H9 (cell line): ENCODE results near the gene PTGES2. TPM values are rescaled to one million over a fixed set of nuclear protein-coding genes. Genes with fewer than 3 reads are reported as not detected.

Experiments used
- DNase-seq: peaks from one replicate; pipeline ENCODE4 v3.0.0-alpha.2; 2017
- H2AFZ ChIP-seq: one replicate; pipeline ENCODE4 v1.6.1; 2013; ENCODE audit warnings: mild to moderate bottlenecking, low read length, control low read depth, moderate library complexity
- H2AK5ac ChIP-seq: 2 replicates; pipeline ENCODE4 v1.6.1; 2013; ENCODE audit warnings: low read length, control low read depth, mixed read lengths; ENCODE audit not compliant: insufficient read length
- H2BK120ac ChIP-seq: one replicate; pipeline ENCODE4 v1.6.1; 2013; ENCODE audit warnings: low read depth, mild to moderate bottlenecking, low read length, control low read depth, inconsistent platforms; ENCODE audit not compliant: poor library complexity, severe bottlenecking
- H2BK12ac ChIP-seq: 2 replicates; pipeline ENCODE4 v1.6.1; 2013; ENCODE audit warnings: low read length, control low read depth, mixed read lengths, low read depth; ENCODE audit not compliant: insufficient read length
- H2BK15ac ChIP-seq: 2 replicates; pipeline ENCODE4 v1.6.1; 2013; ENCODE audit warnings: low read depth, low read length, control low read depth
- H2BK20ac ChIP-seq: one replicate; pipeline ENCODE4 v1.6.1; 2013; ENCODE audit warnings: low read depth, mild to moderate bottlenecking, low read length, control low read depth, inconsistent platforms; ENCODE audit not compliant: poor library complexity, severe bottlenecking
- H2BK5ac ChIP-seq: 2 replicates; pipeline ENCODE4 v1.6.1; 2013; ENCODE audit warnings: low read length, control low read depth, mixed read lengths; ENCODE audit not compliant: insufficient read length
- H3K14ac ChIP-seq: 2 replicates; pipeline ENCODE4 v1.6.1; 2013; ENCODE audit warnings: low read length, control low read depth; ENCODE audit not compliant: insufficient read depth
- H3K18ac ChIP-seq: 2 replicates; pipeline ENCODE4 v1.6.1; 2013; ENCODE audit warnings: low read depth, mild to moderate bottlenecking, mixed read lengths, low read length, control low read depth; ENCODE audit not compliant: insufficient read length
- H3K23ac ChIP-seq: 2 replicates; pipeline ENCODE4 v1.6.1; 2013; ENCODE audit warnings: low read length, control low read depth, mixed read lengths, low read depth; ENCODE audit not compliant: insufficient read length
- H3K23me2 ChIP-seq: 2 replicates; pipeline ENCODE4 v1.6.1; 2013; ENCODE audit warnings: low read depth, mild to moderate bottlenecking, mixed read lengths, low read length, control low read depth; ENCODE audit not compliant: insufficient read length, poor library complexity, severe bottlenecking
- H3K27ac ChIP-seq: 2 replicates; pipeline ENCODE4 v1.5.1; 2013; ENCODE audit warnings: low read length, control low read depth, mixed read lengths, low read depth; ENCODE audit not compliant: insufficient read length
- H3K27me3 ChIP-seq: 2 replicates; pipeline ENCODE4 v1.6.1; 2013; ENCODE audit warnings: low read length, control low read depth, inconsistent platforms; ENCODE audit not compliant: insufficient read depth
- H3K4ac ChIP-seq: 2 replicates; pipeline ENCODE4 v1.6.1; 2013; ENCODE audit warnings: low read depth, mild to moderate bottlenecking, control low read depth, inconsistent platforms, low read length, moderate library complexity
- H3K4me1 ChIP-seq: 2 replicates; pipeline ENCODE4 v1.6.1; 2013; ENCODE audit warnings: low read length, control low read depth, inconsistent platforms; ENCODE audit not compliant: insufficient read depth
- H3K4me2 ChIP-seq: 2 replicates; pipeline ENCODE4 v1.6.1; 2013; ENCODE audit warnings: low read length, control low read depth, mixed read lengths; ENCODE audit not compliant: insufficient read length, insufficient read depth
- H3K56ac ChIP-seq: 2 replicates; pipeline ENCODE4 v1.6.1; 2013; ENCODE audit warnings: low read depth, mild to moderate bottlenecking, mixed read lengths, low read length, control low read depth; ENCODE audit not compliant: insufficient read length
- H3K79me1 ChIP-seq: 2 replicates; pipeline ENCODE4 v1.6.1; 2013; ENCODE audit warnings: low read depth, mild to moderate bottlenecking, moderate library complexity, low read length, control low read depth, inconsistent platforms; ENCODE audit not compliant: insufficient read depth, poor library complexity, severe bottlenecking
- H3K79me2 ChIP-seq: 2 replicates; pipeline ENCODE4 v1.6.1; 2013; ENCODE audit warnings: low read length, control low read depth, inconsistent platforms; ENCODE audit not compliant: insufficient read depth
- H3K9ac ChIP-seq: 2 replicates; pipeline ENCODE4 v1.6.1; 2013; ENCODE audit warnings: low read length, control low read depth, mixed read lengths; ENCODE audit not compliant: insufficient read length; ENCODE audit errors: extremely low read depth
- H3K9me3 ChIP-seq: one replicate; pipeline ENCODE4 v1.6.1; 2013; ENCODE audit warnings: low read depth, low read length, inconsistent platforms; ENCODE audit not compliant: control insufficient read depth
- H3T11ph ChIP-seq: one replicate; pipeline ENCODE4 v1.6.1; 2013; ENCODE audit warnings: mild to moderate bottlenecking, low read length, control low read depth, inconsistent platforms
- H4K20me1 ChIP-seq: one replicate; pipeline ENCODE4 v1.6.1; 2013; ENCODE audit not compliant: control insufficient read depth, insufficient read length, insufficient read depth
- H4K5ac ChIP-seq: 2 replicates; pipeline ENCODE4 v1.6.1; 2013; ENCODE audit warnings: low read depth, mild to moderate bottlenecking, mixed read lengths, low read length, control low read depth; ENCODE audit not compliant: insufficient read length
- H4K8ac ChIP-seq: replicated peaks from 2 replicates; pipeline ENCODE4 v1.6.1; 2013; ENCODE audit warnings: low read length, control low read depth, mixed read lengths, low read depth; ENCODE audit not compliant: insufficient read length
- H4K91ac ChIP-seq: 2 replicates; pipeline ENCODE4 v1.6.1; 2013; ENCODE audit warnings: low read depth, mild to moderate bottlenecking, moderate library complexity, mixed read lengths, low read length, control low read depth; ENCODE audit not compliant: insufficient read length
- H3K27ac Mint-ChIP-seq, 3 experiments: 2 replicates in 2 of 3; 3 replicates in 1 of 3; pipeline ENCODE4 v1.8.0; 2020 to 2021; ENCODE audit warnings: mixed read lengths in 3 of 3, mild to moderate bottlenecking in 1 of 3, moderate library complexity in 1 of 3
- H3K27me3 Mint-ChIP-seq: 2 replicates; pipeline ENCODE4 v1.8.0; 2021; ENCODE audit warnings: low read depth, mild to moderate bottlenecking, moderate library complexity, mixed read lengths
- H3K36me3 Mint-ChIP-seq, 3 experiments: 2 replicates in 2 of 3; 3 replicates in 1 of 3; pipeline ENCODE4 v1.8.0; 2020 to 2021; ENCODE audit warnings: low read depth in 3 of 3, mixed read lengths in 3 of 3; ENCODE audit not compliant: insufficient read depth in 1 of 3
- H3K4me1 Mint-ChIP-seq, 2 experiments: 2 replicates each; pipeline ENCODE4 v1.8.0; 2020; ENCODE audit warnings: mixed read lengths in 2 of 2
- H3K4me3 Mint-ChIP-seq, 2 experiments: 2 replicates in 1 of 2; 3 replicates in 1 of 2; pipeline ENCODE4 v1.8.0; 2020 to 2021; ENCODE audit warnings: mild to moderate bottlenecking in 2 of 2, mixed read lengths in 2 of 2, moderate library complexity in 1 of 2
- H3K9me3 Mint-ChIP-seq, 2 experiments: 2 replicates in 1 of 2; 3 replicates in 1 of 2; pipeline ENCODE4 v1.8.0; 2020; ENCODE audit warnings: mild to moderate bottlenecking in 2 of 2, mixed read lengths in 2 of 2, moderate library complexity in 1 of 2
- CTCF ChIP-seq: fragments of 200-600 bp; sonication (generic); conservative IDR thresholded peaks from 3 replicates; pipeline ENCODE4 v1.8.0; 2021; ENCODE audit warnings: antibody characterized with exemption, mild to moderate bottlenecking
- WGBS: extraction: QIAGEN DNeasy Blood & Tissue Kit; methylation state at CpG from one replicate; pipeline ENCODE4 v1.1.7; 2013; ENCODE audit warnings: missing lambda C conversion rate, low lambda C conversion rate, mixed read lengths; ENCODE audit not compliant: insufficient read length; ENCODE audit errors: extremely low coverage; 5-methylcytosine and 5-hydroxymethylcytosine counted together
- total RNA-seq: library from RNA; stranded (reverse); gene quantifications from 2 replicates; pipeline ENCODE4 v1.2.1, GENCODE V29; 2021

PTGES2 gene
- total RNA-seq, 1 experiment from 2014 or later: 63.9 TPM

- no peaks in the 10 kb centered on the region for H3K23me2 ChIP-seq
- H3K27me3 ChIP-seq: no peaks in the 10 kb centered on the region
- H3K9me3 ChIP-seq: no peaks in the 10 kb centered on the region
- WGBS: no CpG with 5 or more reads among the region's 11 CpGs
- DNase-seq: peak; percentile 20
- H2BK5ac ChIP-seq: no peak overlapping the region
- no peak overlapping the region for H2BK12ac ChIP-seq
- no peak overlapping the region for H2BK15ac ChIP-seq
- H3K4me2 ChIP-seq: no peak overlapping the region
- no peak overlapping the region for H4K5ac ChIP-seq
- no peaks in the 10 kb centered on the region for H3K9me3 Mint-ChIP-seq
- no peak for TF ChIP-seq CTCF
- no peaks in the 10 kb centered on the region for H3K79me2 ChIP-seq
- H4K20me1 ChIP-seq: no peaks in the 10 kb centered on the region
- H2AFZ ChIP-seq: no peak overlapping the region
- no peaks in the 10 kb centered on the region for H3K4me1 ChIP-seq
- no peak overlapping the region for H4K8ac ChIP-seq
- no peaks in the 10 kb centered on the region for H3K79me1 ChIP-seq
- H3T11ph ChIP-seq: no peak overlapping the region
- no peak overlapping the region for H3K14ac ChIP-seq
- no peaks in the 10 kb centered on the region for H3K36me3 Mint-ChIP-seq
- H3K56ac ChIP-seq: no peak overlapping the region
- H2BK120ac ChIP-seq: no peak overlapping the region
- no peak overlapping the region for H3K9ac ChIP-seq
- no peak overlapping the region for H3K23ac ChIP-seq
- no peak overlapping the region for H3K27ac Mint-ChIP-seq
- H3K4me3 Mint-ChIP-seq: no peak overlapping the region; a peak in 2 of 5 replicates
- H2AK5ac ChIP-seq: no peak overlapping the region
- peaks cover 11 to 18% of the 10 kb centered on the region in 2 experiments for H3K4me1 Mint-ChIP-seq
- H3K27ac ChIP-seq: no peak overlapping the region
- H3K27me3 Mint-ChIP-seq: peaks cover 10% of the 10 kb centered on the region
- H3K18ac ChIP-seq: no peak overlapping the region
- H2BK20ac ChIP-seq: no peak overlapping the region
- no peak overlapping the region for H3K4ac ChIP-seq
- no peak overlapping the region for H4K91ac ChIP-seq
Measured at GRCh38 chr9:128149951-128150593, 22.5 kb upstream of the PTGES2 start.
